Caco-2 (cell line): Measurements from ENCODE around the gene SLC27A4. TPM values are rescaled to one million over a fixed set of nuclear protein-coding genes. Genes with fewer than 3 reads are reported as not detected.

Source experiments
- BruUV-seq: library from RNA; stranded (reverse); fragments of 400-500 nt; replicated peaks from 2 replicates; lab custom pipeline; 2021; lab: Mats Ljungman, UMichigan
- CTCF ChIA-PET: fragments of 300-600 bp; sonication (Branson Sonifier 250); formaldehyde crosslinking; loops from one replicate; lab custom pipeline; 2022; ENCODE audit warnings: antibody characterized with exemption; lab: Charles Lee
- POLR2A ChIA-PET: fragments of 300-600 bp; sonication (Branson Sonifier 250); formaldehyde crosslinking; loops from one replicate; lab custom pipeline; 2022; ENCODE audit warnings: antibody characterized with exemption; lab: Charles Lee
- DNase-seq, 2 experiments: peaks; one replicate each; pipeline versions ENCODE4 v3.0.0 to v3.0.0-alpha.2; 2020 to 2022
- H3K27me3 ChIP-seq: replicated peaks from 2 replicates; pipeline ENCODE4 v1.6.0; 2011; ENCODE audit warnings: low read length; ENCODE audit not compliant: control insufficient read depth, insufficient read depth
- H3K36me3 ChIP-seq: 2 replicates; pipeline ENCODE4 v1.5.1; 2011; ENCODE audit warnings: low read length; ENCODE audit not compliant: control insufficient read depth, insufficient read depth
- H3K4me1 ChIP-seq: fragments of 250-450 bp; sonication (Bioruptor Pico); 2 replicates; pipeline ENCODE4 v1.5.1; 2020; ENCODE audit warnings: mild to moderate bottlenecking
- H3K4me3 ChIP-seq: 2 replicates; pipeline ENCODE4 v1.5.1; 2011; ENCODE audit warnings: low read depth, mild to moderate bottlenecking, control low read depth, low read length
- H3K9me3 ChIP-seq: fragments of 250-450 bp; sonication (Bioruptor Pico); 2 replicates; pipeline ENCODE4 v1.5.1; 2020; ENCODE audit warnings: mild to moderate bottlenecking, moderate library complexity
- H3K27ac Mint-ChIP-seq: one replicate; pipeline ENCODE4 v1.8.0; 2022; ENCODE audit warnings: mixed read lengths; ENCODE audit not compliant: unreplicated experiment
- H3K27me3 Mint-ChIP-seq: one replicate; pipeline ENCODE4 v1.8.0; 2022; ENCODE audit warnings: mixed read lengths; ENCODE audit not compliant: insufficient read depth, unreplicated experiment
- H3K36me3 Mint-ChIP-seq: one replicate; pipeline ENCODE4 v1.8.0; 2022; ENCODE audit warnings: mild to moderate bottlenecking, mixed read lengths; ENCODE audit not compliant: insufficient read depth, unreplicated experiment
- H3K4me1 Mint-ChIP-seq: one replicate; pipeline ENCODE4 v1.8.0; 2022; ENCODE audit warnings: low read depth, mixed read lengths; ENCODE audit not compliant: unreplicated experiment
- H3K4me3 Mint-ChIP-seq: one replicate; pipeline ENCODE4 v1.8.0; 2022; ENCODE audit warnings: mild to moderate bottlenecking, moderate library complexity, mixed read lengths; ENCODE audit not compliant: unreplicated experiment
- H3K9me3 Mint-ChIP-seq: one replicate; pipeline ENCODE4 v1.8.0; 2022; ENCODE audit warnings: mixed read lengths; ENCODE audit not compliant: unreplicated experiment
- intact Hi-C: fragments of 100-400 bp; cut with micrococcal nuclease; formaldehyde crosslinking; loops from one replicate; pipeline ENCODE4 v1.10.0; 2022; ENCODE audit not compliant: unreplicated experiment
- total RNA-seq: library from RNA; stranded (reverse); gene quantifications from 2 replicates; pipeline ENCODE4 v1.2.3, GENCODE V29; 2022
- TF ChIP-seq, protein P1 (sequence below), 2 experiments: fragments of 200-600 bp in 1 of 2; IDR thresholded peaks; 1 replicate in 1 of 2; 2 replicates in 1 of 2; pipeline versions ENCODE4 v1.5.1 to v1.8.0; 2011 to 2022; ENCODE audit warnings: antibody characterized with exemption in 1 of 2, control low read depth in 1 of 2, inconsistent platforms in 1 of 2, low read depth in 1 of 2, low read length in 1 of 2, mild to moderate bottlenecking in 1 of 2, moderate library complexity in 1 of 2; ENCODE audit not compliant: insufficient read depth in 1 of 2, severe bottlenecking in 1 of 2, unreplicated experiment in 1 of 2

The SLC27A4 gene
- total RNA-seq, 1 experiment from 2014 or later, result 22.8 TPM

DNA sequence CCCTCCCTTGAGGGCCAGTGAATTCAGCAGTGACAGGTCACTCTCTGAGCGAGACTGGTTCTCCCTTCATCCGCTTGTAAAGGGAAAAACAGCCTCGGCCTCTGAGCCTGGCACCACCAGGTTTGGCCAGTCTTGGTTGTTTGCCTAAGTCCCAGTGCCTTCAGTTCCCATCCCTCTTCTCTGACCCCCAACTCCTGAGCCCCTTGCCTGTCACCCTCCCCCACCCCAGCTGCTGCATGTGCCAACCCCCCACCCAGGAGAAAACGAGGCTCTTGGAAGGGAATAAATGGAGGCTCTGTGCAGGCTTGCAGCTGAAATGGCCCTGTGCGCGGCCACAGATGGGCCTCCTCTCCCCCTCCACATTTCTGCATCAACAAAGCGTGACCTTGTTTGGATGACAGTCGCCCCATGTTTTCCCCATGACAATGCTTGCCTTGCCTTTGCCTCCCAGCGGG lies 33.9 kb downstream of the SLC27A4 start:
- peaks cover 14% of the 10 kb centered on the region for H3K4me1 Mint-ChIP-seq
- H3K36me3 ChIP-seq, result peaks cover 2% of the 10 kb centered on the region; the same call in 1 of the 2 replicates
- H3K4me3 Mint-ChIP-seq, result no peak overlapping the region
- H3K4me3 ChIP-seq, result no peak overlapping the region
- POLR2A ChIA-PET, result no interaction called here
- TF ChIP-seq, protein P1, sequence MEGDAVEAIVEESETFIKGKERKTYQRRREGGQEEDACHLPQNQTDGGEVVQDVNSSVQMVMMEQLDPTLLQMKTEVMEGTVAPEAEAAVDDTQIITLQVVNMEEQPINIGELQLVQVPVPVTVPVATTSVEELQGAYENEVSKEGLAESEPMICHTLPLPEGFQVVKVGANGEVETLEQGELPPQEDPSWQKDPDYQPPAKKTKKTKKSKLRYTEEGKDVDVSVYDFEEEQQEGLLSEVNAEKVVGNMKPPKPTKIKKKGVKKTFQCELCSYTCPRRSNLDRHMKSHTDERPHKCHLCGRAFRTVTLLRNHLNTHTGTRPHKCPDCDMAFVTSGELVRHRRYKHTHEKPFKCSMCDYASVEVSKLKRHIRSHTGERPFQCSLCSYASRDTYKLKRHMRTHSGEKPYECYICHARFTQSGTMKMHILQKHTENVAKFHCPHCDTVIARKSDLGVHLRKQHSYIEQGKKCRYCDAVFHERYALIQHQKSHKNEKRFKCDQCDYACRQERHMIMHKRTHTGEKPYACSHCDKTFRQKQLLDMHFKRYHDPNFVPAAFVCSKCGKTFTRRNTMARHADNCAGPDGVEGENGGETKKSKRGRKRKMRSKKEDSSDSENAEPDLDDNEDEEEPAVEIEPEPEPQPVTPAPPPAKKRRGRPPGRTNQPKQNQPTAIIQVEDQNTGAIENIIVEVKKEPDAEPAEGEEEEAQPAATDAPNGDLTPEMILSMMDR (IDR thresholded peaks at IDR 0.05; ENCODE audit: insufficient read depth in 1 of 2, low read depth in 1 of 2, low read length in 1 of 2, severe bottlenecking in 1 of 2, unreplicated experiment in 1 of 2), result no peak
- H3K9me3 Mint-ChIP-seq, result no peaks in the 10 kb centered on the region
- H3K27me3 Mint-ChIP-seq, result no peaks in the 10 kb centered on the region
- no peak overlapping the region for H3K27ac Mint-ChIP-seq
- no peaks in the 10 kb centered on the region for H3K9me3 ChIP-seq
- H3K4me1 ChIP-seq, result peaks cover 12% of the 10 kb centered on the region; the same call in 1 of the 2 replicates
- H3K36me3 Mint-ChIP-seq, result peaks cover 17% of the 10 kb centered on the region
- CTCF ChIA-PET, result no interaction called here
- intact Hi-C loops, result loop anchor here (10.0 kb wide), 1 partner anchor 131 kb away; the partner anchor contains the start of gene GLE1
- no peaks in the 10 kb centered on the region for H3K27me3 ChIP-seq
- DNase-seq, result no peak
- no TSS peak for BruUV-seq

DNA sequence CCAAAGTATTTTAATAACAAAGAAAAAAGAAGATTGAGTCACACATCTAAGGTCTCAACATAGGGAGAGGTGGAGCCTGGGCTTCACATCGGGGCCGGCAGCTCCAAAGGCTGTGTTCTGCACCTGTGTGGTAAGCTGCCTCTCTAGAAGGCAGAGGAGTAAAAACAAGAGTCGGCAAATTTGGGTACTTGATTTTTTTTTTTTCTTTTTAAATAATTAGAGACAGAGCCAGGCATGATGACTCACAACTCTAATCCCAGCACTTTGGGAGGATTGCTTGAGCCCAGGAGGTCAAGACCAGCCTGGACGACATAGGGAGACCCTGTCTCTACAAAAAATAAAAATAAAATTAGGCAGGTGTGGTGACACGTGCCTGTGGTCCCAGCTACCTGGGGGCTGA lies 35.5 kb downstream of the SLC27A4 start:
- H3K9me3 ChIP-seq, result no peaks in the 10 kb centered on the region
- intact Hi-C loops, result loop anchor here (10.0 kb wide), 1 partner anchor 129 kb away; the partner anchor contains the start of gene GLE1
- Mint-ChIP-seq H3K27ac (no peak overlapping the region), H3K4me1 (peaks cover 7% of the 10 kb centered on the region), H3K27me3 (no peaks in the 10 kb centered on the region), H3K9me3 (no peaks in the 10 kb centered on the region), H3K36me3 (peaks cover 19% of the 10 kb centered on the region), H3K4me3 (no peak overlapping the region)
- POLR2A ChIA-PET, result no interaction called here
- no peak for DNase-seq
- BruUV-seq, result no TSS peak
- H3K36me3 ChIP-seq, result peaks cover 2% of the 10 kb centered on the region; the same call in 1 of the 2 replicates
- H3K27me3 ChIP-seq, result no peaks in the 10 kb centered on the region
- CTCF ChIA-PET, result no interaction called here
- H3K4me1 ChIP-seq, result peaks cover 7% of the 10 kb centered on the region; the same call in 1 of the 2 replicates
- no peak overlapping the region for H3K4me3 ChIP-seq
- TF ChIP-seq, protein P1 (IDR thresholded peaks at IDR 0.05; ENCODE audit: insufficient read depth in 1 of 2, low read depth in 1 of 2, low read length in 1 of 2, severe bottlenecking in 1 of 2, unreplicated experiment in 1 of 2), result no peak

DNA sequence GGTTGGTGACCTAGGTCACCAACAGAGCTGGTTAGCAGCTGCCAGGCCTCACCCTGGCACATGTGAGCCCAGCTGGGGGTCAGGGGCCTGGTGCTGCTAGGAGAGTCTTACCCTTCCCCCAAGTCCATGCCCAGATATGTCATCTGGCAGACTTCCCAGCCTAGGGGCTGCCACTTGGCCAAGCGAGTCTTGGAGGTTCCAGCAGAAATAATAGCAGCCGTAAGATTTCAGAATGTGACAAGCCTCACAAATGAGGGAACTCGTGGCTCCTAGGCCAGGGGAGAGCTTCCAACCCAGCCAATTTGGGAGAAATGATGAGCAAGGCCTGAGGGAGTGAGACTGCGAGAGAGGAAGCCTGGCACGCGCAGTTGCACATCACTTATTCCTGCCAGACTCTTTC lies 41.9 kb downstream of the SLC27A4 start:
- no TSS peak for BruUV-seq
- Mint-ChIP-seq H3K4me3 (no peak overlapping the region), H3K27me3 (no peaks in the 10 kb centered on the region), H3K27ac (no peak overlapping the region), H3K36me3 (peaks cover 22% of the 10 kb centered on the region), H3K4me1 (no peaks in the 10 kb centered on the region), H3K9me3 (no peaks in the 10 kb centered on the region)
- TF ChIP-seq, protein P1 (IDR thresholded peaks at IDR 0.05; ENCODE audit: insufficient read depth in 1 of 2, low read depth in 1 of 2, low read length in 1 of 2, severe bottlenecking in 1 of 2, unreplicated experiment in 1 of 2), result no peak
- intact Hi-C loops, result no loop called here
- Histone ChIP-seq H3K9me3 (no peaks in the 10 kb centered on the region), H3K4me3 (no peak overlapping the region), H3K36me3 (no peaks in the 10 kb centered on the region), H3K27me3 (no peaks in the 10 kb centered on the region), H3K4me1 (no peaks in the 10 kb centered on the region)
- POLR2A ChIA-PET, result no interaction called here
- DNase-seq, result no peak
- CTCF ChIA-PET, result interaction anchor here (0.9 kb wide), 1 partner anchor 20 kb away, joined by 3 read pairs; no protein-coding TSS in a partner anchor
